CD4-positive, alpha-beta T cell (primary cell): ENCODE results near the gene HSH2D. TPM values are rescaled to one million over a fixed set of nuclear protein-coding genes. Genes with fewer than 3 reads are reported as not detected.
"Not testable (repeated sequence)": the region's sequence is repeated elsewhere in the genome, so short reads cannot be mapped to it uniquely, and the experiment has no call there.

Experiments
- ATAC-seq: fragments of 200-7000 bp; cut with Tn5 transposase; one replicate; pipeline ENCODE4 v1.10.0; 2022; ENCODE audit warnings: mild to moderate bottlenecking; ENCODE audit not compliant: poor library complexity
- CTCF ChIA-PET: fragments of 350-600 bp; sonication (Branson Sonifier 250); formaldehyde crosslinking; loops from one replicate; lab custom pipeline; 2021; ENCODE audit warnings: antibody characterized with exemption, inconsistent platforms; lab: Charles Lee
- POLR2A ChIA-PET: fragments of 350-600 bp; sonication (Branson Sonifier 250); formaldehyde crosslinking; loops from one replicate; lab custom pipeline; 2021; ENCODE audit warnings: antibody characterized with exemption, inconsistent platforms; lab: Charles Lee
- DNase-seq, 14 experiments: peaks; one replicate each; pipeline ENCODE4 v3.0.0-alpha.2; 2013 to 2020; ENCODE audit warnings: mixed read lengths in 2 of 14
- H3K27ac ChIP-seq, 2 donors: one replicate each; pipeline versions ENCODE4 v1.5.1 to v1.7.0; 2013; ENCODE audit warnings: low read length in 2 of 2, low read depth in 1 of 2, mild to moderate bottlenecking in 1 of 2
- H3K27me3 ChIP-seq, 2 experiments: 1 replicate in 1 of 2; 2 replicates in 1 of 2; pipeline versions ENCODE4 v1.6.1 to v1.7.0; 2013; ENCODE audit warnings: low read length in 2 of 2, control low read depth in 1 of 2, mild to moderate bottlenecking in 1 of 2, moderate library complexity in 1 of 2; ENCODE audit not compliant: insufficient read depth in 2 of 2, control insufficient read depth in 1 of 2
- H3K36me3 ChIP-seq: one replicate; pipeline ENCODE4 v1.6.1; 2013; ENCODE audit warnings: low read length, control low read depth; ENCODE audit not compliant: insufficient read depth
- H3K4me1 ChIP-seq: one replicate; pipeline ENCODE4 v1.6.1; 2013; ENCODE audit warnings: low read length, control low read depth; ENCODE audit not compliant: insufficient read depth
- H3K4me3 ChIP-seq: one replicate; pipeline ENCODE4 v1.5.1; 2013; ENCODE audit warnings: mild to moderate bottlenecking, low read length, moderate library complexity
- H3K9me3 ChIP-seq, 2 experiments: 1 replicate in 1 of 2; 2 replicates in 1 of 2; pipeline versions ENCODE4 v1.6.1 to v1.7.0; 2013; ENCODE audit warnings: low read length in 2 of 2, mild to moderate bottlenecking in 2 of 2, control low read depth in 1 of 2, moderate library complexity in 1 of 2; ENCODE audit not compliant: control insufficient read depth in 1 of 2, insufficient read depth in 1 of 2
- H3K27ac Mint-ChIP-seq: one replicate; pipeline ENCODE4 v1.8.0; 2020; ENCODE audit warnings: mixed read lengths
- H3K27me3 Mint-ChIP-seq: one replicate; pipeline ENCODE4 v1.8.0; 2021; ENCODE audit warnings: mixed read lengths
- H3K36me3 Mint-ChIP-seq: one replicate; pipeline ENCODE4 v1.8.0; 2021; ENCODE audit warnings: low read depth, mixed read lengths
- H3K4me1 Mint-ChIP-seq: one replicate; pipeline ENCODE4 v1.8.0; 2021; ENCODE audit warnings: low read depth, mixed read lengths
- H3K4me3 Mint-ChIP-seq: one replicate; pipeline ENCODE4 v1.8.0; 2020; ENCODE audit warnings: mild to moderate bottlenecking, mixed read lengths
- H3K9me3 Mint-ChIP-seq: one replicate; pipeline ENCODE4 v1.8.0; 2020; ENCODE audit warnings: mixed read lengths
- intact Hi-C, 2 experiments: fragments of 100-400 bp; cut with DNase I in 1 of 2; cut with micrococcal nuclease in 1 of 2; formaldehyde crosslinking; loops; one replicate each; pipeline versions ENCODE4 v1.15.1 to v1.9.0; 2023 to 2025; cut with DNase I, micrococcal nuclease
- total RNA-seq, 174 experiments: library from RNA in 2 of 174; stranded (reverse) in 2 of 174; gene quantifications; one replicate each; pipeline ENCODE4 v1.2.3 and lab custom pipeline; 2021 to 2026
- TF ChIP-seq, protein P1 (sequence below): fragments of 200-600 bp; IDR thresholded peaks from one replicate; pipeline ENCODE4 v1.8.0; 2022; ENCODE audit warnings: antibody characterized with exemption, mild to moderate bottlenecking

The HSH2D gene
- total RNA-seq, 2 experiments from 2014 or later, result 46.0 to 46.9 TPM

DNA sequence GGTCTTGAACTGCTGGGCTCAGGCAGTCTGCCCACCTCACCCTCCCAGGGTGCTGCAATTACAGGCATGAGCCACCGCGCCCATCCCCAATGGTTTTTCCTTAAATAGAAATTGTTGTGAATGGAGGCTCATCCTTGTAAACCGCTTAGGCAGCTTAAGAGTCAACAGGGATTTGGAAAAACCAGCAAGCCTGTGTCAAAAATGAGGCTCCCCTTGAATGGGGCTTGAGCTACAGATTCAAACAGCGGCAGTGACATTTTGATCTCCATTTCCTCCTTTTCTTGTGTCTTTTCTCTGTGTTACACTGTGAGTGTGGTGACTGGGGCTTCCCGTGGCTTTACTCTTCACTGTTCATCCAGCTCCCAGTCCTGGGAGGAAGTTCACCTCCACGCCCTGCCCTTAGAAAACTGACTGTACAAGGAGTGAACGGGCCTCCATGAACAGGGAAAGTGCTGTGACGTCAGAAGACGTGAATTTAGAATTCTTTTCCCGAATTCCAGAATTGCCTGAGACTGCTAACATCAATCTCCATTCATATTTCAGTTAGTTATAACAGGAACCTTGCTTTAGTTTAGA is 47.1 kb upstream of the HSH2D start:
- Mint-ChIP-seq H3K27ac (peak overlapping the region; percentile 54), H3K27me3 (no peaks in the 10 kb centered on the region), H3K4me3 (no peak overlapping the region), H3K4me1 (peaks cover 32% of the 10 kb centered on the region), H3K9me3 (no peaks in the 10 kb centered on the region), H3K36me3 (peaks cover 98% of the 10 kb centered on the region)
- Histone ChIP-seq H3K36me3 (peaks cover 96% of the 10 kb centered on the region), H3K27me3 (no peaks in the 10 kb centered on the region), H3K4me3 (no peak overlapping the region), H3K4me1 (peaks cover 8% of the 10 kb centered on the region), H3K27ac (no peak overlapping the region), H3K9me3 (no peaks in the 10 kb centered on the region)
- no peak for ATAC-seq
- ChIA-PET POLR2A (interaction anchor here (0.6 to 3.1 kb wide), 9 partner anchors 10 to 1061 kb away, joined by 3 to 32 read pairs (median 9); partner anchors contain the start of genes KLF2, RAB8A and TPM4), CTCF (interaction anchor here (0.9 to 2.5 kb wide), 3 partner anchors 20 to 34 kb away, joined by 3 to 10 read pairs (median 4); partner anchors contain the start of gene TPM4)
- DNase-seq, result no peak
- intact Hi-C loops, result loop anchor here in 1 of 2 experiments (5.0 kb wide), 1 partner anchor 34 kb away; no protein-coding TSS in a partner anchor
- TF ChIP-seq, protein P1, sequence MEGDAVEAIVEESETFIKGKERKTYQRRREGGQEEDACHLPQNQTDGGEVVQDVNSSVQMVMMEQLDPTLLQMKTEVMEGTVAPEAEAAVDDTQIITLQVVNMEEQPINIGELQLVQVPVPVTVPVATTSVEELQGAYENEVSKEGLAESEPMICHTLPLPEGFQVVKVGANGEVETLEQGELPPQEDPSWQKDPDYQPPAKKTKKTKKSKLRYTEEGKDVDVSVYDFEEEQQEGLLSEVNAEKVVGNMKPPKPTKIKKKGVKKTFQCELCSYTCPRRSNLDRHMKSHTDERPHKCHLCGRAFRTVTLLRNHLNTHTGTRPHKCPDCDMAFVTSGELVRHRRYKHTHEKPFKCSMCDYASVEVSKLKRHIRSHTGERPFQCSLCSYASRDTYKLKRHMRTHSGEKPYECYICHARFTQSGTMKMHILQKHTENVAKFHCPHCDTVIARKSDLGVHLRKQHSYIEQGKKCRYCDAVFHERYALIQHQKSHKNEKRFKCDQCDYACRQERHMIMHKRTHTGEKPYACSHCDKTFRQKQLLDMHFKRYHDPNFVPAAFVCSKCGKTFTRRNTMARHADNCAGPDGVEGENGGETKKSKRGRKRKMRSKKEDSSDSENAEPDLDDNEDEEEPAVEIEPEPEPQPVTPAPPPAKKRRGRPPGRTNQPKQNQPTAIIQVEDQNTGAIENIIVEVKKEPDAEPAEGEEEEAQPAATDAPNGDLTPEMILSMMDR, result no peak

DNA sequence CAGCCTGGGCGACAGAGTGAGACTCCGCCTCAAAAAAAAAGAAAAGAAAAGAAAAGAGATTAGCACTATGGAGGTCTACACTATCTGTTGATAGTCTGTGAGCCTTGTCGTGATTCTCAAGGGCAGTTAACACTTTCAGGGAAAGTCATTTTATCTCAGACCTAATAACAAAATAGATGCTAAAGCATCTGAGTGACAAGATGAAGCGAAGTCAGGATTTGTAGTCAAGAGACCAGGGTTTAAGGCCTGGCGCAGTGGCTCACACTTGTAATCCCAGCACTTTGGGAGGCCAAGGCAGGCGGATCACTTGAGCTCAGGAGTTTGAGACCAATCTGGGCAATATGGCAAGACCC is 45.1 kb upstream of the HSH2D start:
- H3K27me3 ChIP-seq, result no peaks in the 10 kb centered on the region
- TF ChIP-seq, protein P1, result no peak
- H3K4me1 ChIP-seq, result peaks cover 2% of the 10 kb centered on the region
- H3K36me3 Mint-ChIP-seq, result peaks cover 98% of the 10 kb centered on the region
- H3K36me3 ChIP-seq, result peaks cover 96% of the 10 kb centered on the region
- POLR2A ChIA-PET, result interaction anchor here (1.2 to 2.1 kb wide), 3 partner anchors 22 to 57 kb away, joined by 3 to 5 read pairs (median 3); partner anchors contain the start of gene TPM4
- CTCF ChIA-PET, result interaction anchor here (2.5 kb wide), 1 partner anchor 28 kb away, joined by 10 read pairs; no protein-coding TSS in a partner anchor
- ATAC-seq (no peak), DNase-seq (no peak)
- no peaks in the 10 kb centered on the region for H3K9me3 Mint-ChIP-seq
- intact Hi-C loops, result loop anchor here in 1 of 2 experiments (5.0 kb wide), 1 partner anchor 36 kb away; no protein-coding TSS in a partner anchor
- peaks cover 31% of the 10 kb centered on the region for H3K4me1 Mint-ChIP-seq
- no peak overlapping the region for H3K4me3 Mint-ChIP-seq
- H3K4me3 ChIP-seq, result no peak overlapping the region
- no peaks in the 10 kb centered on the region for H3K27me3 Mint-ChIP-seq
- no peaks in the 10 kb centered on the region for H3K9me3 ChIP-seq
- H3K27ac Mint-ChIP-seq, result peak overlapping the region; percentile 51
- no peak overlapping the region for H3K27ac ChIP-seq

DNA sequence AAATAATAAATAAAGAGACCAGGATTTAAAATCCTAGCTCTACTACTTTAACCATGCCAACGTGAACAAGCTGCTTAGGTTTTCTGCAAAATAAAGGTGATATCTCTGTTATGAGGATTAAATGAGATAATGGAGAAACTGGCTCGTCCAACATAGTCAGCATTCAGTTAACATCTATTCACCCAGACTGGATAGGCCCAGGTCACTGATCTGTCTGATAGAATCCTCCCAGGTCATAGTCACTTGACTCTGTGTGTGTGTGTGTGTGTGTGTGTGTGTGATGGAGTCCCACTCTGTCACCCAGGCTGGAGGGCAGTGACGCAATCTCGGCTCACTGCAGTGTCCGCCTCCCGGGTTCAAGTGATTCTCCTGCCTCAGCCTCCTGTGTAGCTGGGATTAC is 44.7 kb upstream of the HSH2D start:
- H3K4me1 ChIP-seq, result no peaks in the 10 kb centered on the region
- H3K4me3 ChIP-seq, result no peak overlapping the region
- Mint-ChIP-seq H3K36me3 (peaks cover 96% of the 10 kb centered on the region), H3K9me3 (no peaks in the 10 kb centered on the region), H3K4me1 (peaks cover 26% of the 10 kb centered on the region), H3K27me3 (no peaks in the 10 kb centered on the region), H3K4me3 (no peak overlapping the region), H3K27ac (no peak overlapping the region)
- intact Hi-C loops, result loop anchor here in 1 of 2 experiments (5.0 kb wide), 1 partner anchor 37 kb away; no protein-coding TSS in a partner anchor
- CTCF ChIA-PET, result no interaction called here
- peaks cover 95% of the 10 kb centered on the region for H3K36me3 ChIP-seq
- no peak overlapping the region for H3K27ac ChIP-seq
- POLR2A ChIA-PET, result interaction anchor here (1.2 to 2.1 kb wide), 3 partner anchors 23 to 57 kb away, joined by 3 to 5 read pairs (median 3); partner anchors contain the start of gene TPM4
- TF ChIP-seq, protein P1, result no peak
- no peaks in the 10 kb centered on the region for H3K9me3 ChIP-seq
- DNase-seq, result no peak
- ATAC-seq, result no peak
- H3K27me3 ChIP-seq, result no peaks in the 10 kb centered on the region

DNA sequence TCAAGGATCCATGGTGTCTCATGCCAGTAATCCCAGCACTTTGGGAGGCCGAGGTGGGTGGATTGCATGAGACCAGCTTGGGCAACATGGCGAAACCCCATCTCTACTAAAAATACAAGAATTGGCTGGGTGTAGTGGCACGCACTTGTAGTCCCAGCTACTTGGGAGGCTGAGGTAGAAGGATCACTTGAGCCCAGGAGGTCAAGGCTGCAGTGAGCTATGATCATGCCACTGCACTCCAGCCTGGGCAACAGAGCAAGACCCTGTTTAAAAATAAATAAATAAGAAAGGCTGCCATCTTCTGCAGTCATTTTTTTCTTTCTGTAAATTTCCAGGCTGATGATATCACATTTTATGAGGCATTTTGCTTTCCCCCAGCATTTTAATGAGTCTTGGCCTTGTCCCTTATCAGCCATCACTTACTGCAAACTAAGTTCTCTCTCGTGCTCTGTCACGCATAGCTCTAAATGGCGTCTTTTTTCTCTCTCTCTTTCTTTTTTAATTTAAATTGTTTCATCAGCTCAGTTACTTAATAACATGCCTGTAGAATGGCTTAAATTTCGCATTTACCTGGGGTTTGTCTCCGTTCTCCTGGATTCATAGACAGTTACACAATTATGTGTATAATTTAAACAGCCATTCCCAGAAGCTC is 44.0 kb upstream of the HSH2D start:
- H3K27ac ChIP-seq, H3K4me1 ChIP-seq, H3K9me3 ChIP-seq, H3K4me3 Mint-ChIP-seq, H3K27me3 Mint-ChIP-seq, H3K4me3 ChIP-seq, H3K9me3 Mint-ChIP-seq, H3K27me3 ChIP-seq, ATAC-seq, DNase-seq: not testable (repeated sequence)
- Mint-ChIP-seq H3K36me3 (peaks cover 91% of the 10 kb centered on the region), H3K27ac (peak overlapping the region; percentile 14), H3K4me1 (peaks cover 24% of the 10 kb centered on the region)
- intact Hi-C loops, result loop anchor here in 1 of 2 experiments (5.0 kb wide), 1 partner anchor 37 kb away; no protein-coding TSS in a partner anchor
- POLR2A ChIA-PET, result interaction anchor here (0.6 to 1.5 kb wide), 3 partner anchors 9 to 58 kb away, joined by 3 read pairs; no protein-coding TSS in a partner anchor
- CTCF ChIA-PET, result interaction anchor here (0.8 to 1.8 kb wide), 5 partner anchors 11 to 270 kb away, joined by 3 to 6 read pairs (median 3); no protein-coding TSS in a partner anchor
- H3K36me3 ChIP-seq, result peaks cover 89% of the 10 kb centered on the region
